H1 (cell line): ENCODE data around the gene ARF6. TPM values are rescaled to one million over a fixed set of nuclear protein-coding genes. Genes with fewer than 3 reads are reported as not detected.

Experiments used
- ASH2L ChIP-seq: fragments of 200-600, 300-600 bp; sonication (generic); IDR thresholded peaks from one replicate; pipeline ENCODE4 v1.7.1; 2017; ENCODE audit warnings: low read length
- ATF2 ChIP-seq: IDR thresholded peaks from 2 replicates; pipeline ENCODE4 v1.6.1; 2012; ENCODE audit warnings: low read length, inconsistent platforms
- CBX5 ChIP-seq: fragments of 300-800, 300-1000 bp; sonication (generic); IDR thresholded peaks from 2 replicates; pipeline ENCODE4 v1.7.1; 2016; ENCODE audit warnings: antibody characterized with exemption, low read length, low read depth
- CTCF ChIP-seq, 3 experiments: IDR thresholded peaks; 1 replicate in 2 of 3; 2 replicates in 1 of 3; pipeline versions ENCODE4 v1.5.1 to v1.6.1; 2011; ENCODE audit warnings: low read length in 3 of 3, mild to moderate bottlenecking in 3 of 3, inconsistent platforms in 2 of 3, low read depth in 1 of 3, moderate library complexity in 1 of 3; ENCODE audit not compliant: insufficient read depth in 1 of 3; ENCODE audit errors: control extremely low read depth in 1 of 3
- KDM1A ChIP-seq: fragments of 200-600, 300-600 bp; sonication (generic); IDR thresholded peaks from 2 replicates; pipeline ENCODE4 v1.7.1; 2016; ENCODE audit warnings: mild to moderate bottlenecking, low read length, borderline replicate concordance
- SIX5 ChIP-seq: IDR thresholded peaks from 2 replicates; pipeline ENCODE4 v1.6.1; 2011; ENCODE audit warnings: mild to moderate bottlenecking, low read depth, low read length
- YY1 ChIP-seq: IDR thresholded peaks from 2 replicates; pipeline ENCODE4 v1.6.1; 2011; ENCODE audit warnings: low read depth, mild to moderate bottlenecking, low read length
- polyA plus RNA-seq, 7 experiments: library from polyadenylated mRNA; depleted of rRNA in 3 of 7; stranded (reverse) in 5 of 7; unstranded in 2 of 7; fragments of >200 nt in 5 of 7; fragments of 200-250 nt in 2 of 7; gene quantifications; 1 replicate in 5 of 7; 2 replicates in 1 of 7; 4 replicates in 1 of 7; pipeline versions ENCODE4 v1.2.1 to v1.2.3, GENCODE V29; 2011 to 2013; ENCODE audit warnings: missing spikeins in 2 of 7, mixed read lengths in 2 of 7
- total RNA-seq: library from RNA; stranded (reverse); fragmentation: NEBNext Ultra II Directional; extraction: Animal tissue kit (Norgen Biotek cat#: 25700); gene quantifications from 2 replicates; pipeline ENCODE4 v1.2.1, GENCODE V29; 2021

ARF6 gene
- total and polyA plus RNA-seq, 2 of the 8 experiments (the other 6 are each of a cell fraction or from before 2014, with no cell fraction given): 17.2 to 56.7 TPM

DNA sequence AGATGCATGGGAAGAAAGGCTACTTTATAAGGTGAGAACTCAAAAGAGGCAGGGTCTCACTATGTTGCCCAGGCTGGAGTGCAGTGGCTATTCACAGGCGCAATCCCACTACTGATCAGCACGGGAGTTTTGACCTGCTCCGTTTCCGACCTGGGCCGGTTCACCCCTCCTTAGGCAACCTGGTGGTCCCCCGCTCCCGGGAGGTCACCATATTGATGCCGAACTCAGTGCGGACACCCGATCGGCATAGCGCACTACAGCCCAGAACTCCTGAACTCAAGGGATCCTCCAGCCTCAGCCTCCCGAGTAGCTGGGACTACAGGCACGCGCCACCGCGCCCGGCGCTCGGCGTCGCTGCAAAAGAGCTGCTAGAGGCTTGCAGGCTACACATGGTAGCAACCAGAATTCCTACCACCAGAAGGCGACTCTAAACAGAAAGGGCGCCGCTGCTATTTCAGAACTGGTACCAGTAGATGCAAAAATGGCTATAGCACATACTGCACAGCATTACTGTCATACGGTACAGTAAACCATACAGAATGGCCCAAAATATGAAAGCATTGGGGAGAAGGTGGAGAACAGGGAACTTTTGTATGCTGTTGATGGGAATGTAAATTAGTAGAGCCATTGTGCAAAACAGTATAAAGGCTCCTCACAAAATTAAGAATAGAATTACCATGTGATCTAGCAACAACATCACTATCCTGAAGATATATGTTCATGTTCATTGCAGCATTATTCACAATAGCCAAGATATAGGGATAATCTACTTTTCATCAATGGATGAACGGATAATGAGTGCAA is 39.1 kb upstream of the ARF6 start (continued):
- 0 out of 2 replicates have a peak, but pooled peaks have one; percentile 37 for TF ChIP-seq ATF2
- TF ChIP-seq CBX5: no peak
- peak; percentile 59 to 85 (median 85) for TF ChIP-seq CTCF (IDR thresholded peaks at IDR 0.05; ENCODE audit: control extremely low read depth in 1 of 3, insufficient read depth in 1 of 3, low read depth in 1 of 3, low read length in 3 of 3)
- TF ChIP-seq YY1: peak; percentile 34; the same call in 1 of the 2 replicates
- TF ChIP-seq ASH2L: no peak
- peak; percentile 91 for TF ChIP-seq KDM1A
- TF ChIP-seq SIX5: no peak
